HG02763 (cell line): ENCODE results near the gene TBCEL.
A peak's percentile ranks its signal among the peaks of the same experiment; 100 is the strongest.
"Not testable (repeated sequence)": the region's sequence is repeated elsewhere in the genome, so short reads cannot be mapped to it uniquely, and the experiment has no call there.

Source experiments
- ATAC-seq: cut with Tn5 transposase; IDR thresholded peaks from one replicate; pipeline ENCODE4 v1.9.1; 2021; ENCODE audit warnings: mild to moderate bottlenecking, moderate library complexity; ENCODE audit not compliant: unreplicated experiment

The TBCEL gene, protein sequence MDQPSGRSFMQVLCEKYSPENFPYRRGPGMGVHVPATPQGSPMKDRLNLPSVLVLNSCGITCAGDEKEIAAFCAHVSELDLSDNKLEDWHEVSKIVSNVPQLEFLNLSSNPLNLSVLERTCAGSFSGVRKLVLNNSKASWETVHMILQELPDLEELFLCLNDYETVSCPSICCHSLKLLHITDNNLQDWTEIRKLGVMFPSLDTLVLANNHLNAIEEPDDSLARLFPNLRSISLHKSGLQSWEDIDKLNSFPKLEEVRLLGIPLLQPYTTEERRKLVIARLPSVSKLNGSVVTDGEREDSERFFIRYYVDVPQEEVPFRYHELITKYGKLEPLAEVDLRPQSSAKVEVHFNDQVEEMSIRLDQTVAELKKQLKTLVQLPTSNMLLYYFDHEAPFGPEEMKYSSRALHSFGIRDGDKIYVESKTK

DNA sequence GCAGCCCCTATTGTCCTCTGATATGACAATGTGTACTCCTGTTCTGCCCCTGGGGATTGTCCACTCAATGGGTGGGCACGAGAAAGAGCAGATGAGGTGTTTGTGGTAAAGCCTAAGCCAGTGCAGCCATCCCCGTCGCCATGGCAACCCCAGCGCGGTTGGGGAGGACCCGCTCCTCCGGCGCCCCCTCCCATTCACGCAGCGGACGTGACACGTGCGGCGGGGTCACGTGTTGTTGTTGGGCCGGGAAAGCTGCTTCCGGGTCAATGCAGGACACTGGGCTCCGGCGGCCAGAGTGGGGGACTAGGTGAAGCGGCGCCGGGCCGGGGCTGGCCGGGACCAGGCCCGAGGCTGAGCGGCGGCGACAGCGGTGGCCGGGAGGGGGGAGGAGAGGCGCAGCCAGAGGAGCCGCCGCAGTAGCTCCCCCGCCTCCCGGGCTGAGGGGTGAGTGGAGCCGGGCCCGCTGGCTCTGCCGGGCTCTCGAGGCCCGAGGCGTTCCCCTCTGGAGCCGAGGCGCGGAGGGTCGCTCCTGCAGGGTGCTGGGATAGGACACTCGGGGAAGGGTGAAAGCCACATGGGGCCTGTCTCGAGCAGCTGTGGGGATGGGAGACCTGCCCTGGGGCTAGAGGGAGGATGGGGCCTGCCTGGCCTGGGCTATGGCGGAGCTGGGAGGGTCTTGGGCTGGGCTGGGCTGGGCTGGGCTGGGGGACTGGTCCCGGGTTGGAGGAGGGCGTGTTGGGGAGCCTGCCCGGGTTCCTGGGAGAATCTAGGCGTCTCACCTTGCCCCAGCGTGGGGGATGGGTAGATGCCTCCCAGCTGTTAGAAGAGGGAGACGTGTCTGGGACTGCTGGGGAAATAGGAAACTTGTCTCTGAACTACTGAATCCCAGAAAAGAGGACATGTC lies at the start of gene TBCEL:
Gene TBCEL (plus strand): TSS at position 255 of the 904 bp plus-strand sequence. CDS start 21,589 bp downstream, outside the sequence.
- peak; percentile 93 for ATAC-seq

DNA sequence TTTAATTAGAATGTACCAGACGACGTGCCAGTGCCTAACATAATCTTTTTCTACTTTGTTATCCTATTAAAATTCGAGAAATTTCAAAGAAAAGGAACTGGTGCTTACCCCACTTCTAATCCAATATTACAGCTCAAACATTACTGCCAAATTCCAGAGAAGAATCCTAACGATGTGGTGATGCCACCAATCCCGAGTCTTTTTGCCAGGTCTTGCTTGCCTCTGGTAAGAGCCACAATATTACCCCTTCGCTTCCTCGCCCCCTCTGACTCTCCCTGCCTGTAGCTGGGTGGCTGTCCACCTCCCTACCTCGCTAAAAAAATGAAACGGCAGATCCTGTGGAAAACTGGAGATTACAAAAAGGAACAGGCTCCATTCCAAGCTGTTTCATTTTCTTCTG lies 49.4 kb upstream of the TBCEL start:
- ATAC-seq = no peak

DNA sequence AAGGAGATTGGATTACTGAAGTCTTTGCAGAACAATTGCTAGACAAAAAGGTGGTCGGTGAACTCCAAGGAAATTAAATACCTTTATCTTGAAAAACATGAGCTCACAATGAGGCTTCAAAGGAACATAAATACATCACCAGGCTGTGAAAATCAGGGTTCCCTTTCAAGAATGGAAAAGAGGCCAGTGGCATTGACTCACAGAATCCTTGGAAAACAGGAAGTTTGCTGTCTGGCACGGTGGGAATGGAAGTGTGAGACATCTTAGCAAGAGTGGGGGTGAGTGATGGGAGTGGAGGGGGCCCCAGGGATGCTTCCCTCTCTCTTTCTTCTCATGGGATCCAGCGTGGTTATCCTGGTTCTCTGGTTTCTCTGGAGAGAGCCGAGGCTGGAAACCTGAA lies 48.9 kb upstream of the TBCEL start:
- no peak for ATAC-seq

DNA sequence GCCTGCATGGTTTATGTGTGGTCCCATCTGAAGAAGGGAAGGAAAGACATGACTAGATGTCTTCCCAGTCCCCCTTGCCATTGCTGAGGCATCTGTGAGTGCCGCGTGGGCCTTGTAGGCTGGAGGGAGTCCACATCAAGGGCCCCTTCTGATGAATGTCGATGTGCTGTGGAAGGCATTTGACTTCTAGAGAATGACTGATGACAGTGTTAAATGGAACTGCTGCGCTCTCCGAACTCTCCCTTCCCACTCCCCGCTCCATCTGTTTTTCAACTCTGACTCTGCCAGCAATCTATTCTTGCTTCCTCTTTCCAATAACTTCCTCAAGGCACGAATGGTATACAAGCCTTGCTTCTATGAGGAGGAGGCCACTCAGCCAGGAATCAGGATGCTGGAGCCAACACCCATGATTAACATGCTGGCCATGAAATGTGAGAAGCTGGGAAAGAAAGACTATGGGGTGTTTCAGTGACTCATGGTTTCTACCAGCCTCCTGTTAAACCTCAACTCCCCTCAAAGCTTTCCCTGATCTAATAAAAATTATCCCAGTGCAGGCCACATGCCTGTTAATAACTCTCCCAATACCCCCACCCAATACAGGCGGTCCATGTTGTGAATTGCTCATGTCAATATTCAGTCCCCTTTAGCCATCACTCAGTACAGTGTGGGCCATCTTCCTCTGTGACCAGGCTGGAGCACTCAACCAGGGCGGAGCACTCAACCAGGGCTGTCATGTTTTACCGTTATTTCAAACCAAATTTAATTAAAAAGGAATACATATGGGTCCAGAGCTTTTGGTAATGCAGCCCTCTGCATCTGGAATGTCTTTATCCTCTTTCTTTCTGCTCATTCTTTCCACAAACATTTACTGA lies 46.4 kb upstream of the TBCEL start:
- no peak for ATAC-seq

DNA sequence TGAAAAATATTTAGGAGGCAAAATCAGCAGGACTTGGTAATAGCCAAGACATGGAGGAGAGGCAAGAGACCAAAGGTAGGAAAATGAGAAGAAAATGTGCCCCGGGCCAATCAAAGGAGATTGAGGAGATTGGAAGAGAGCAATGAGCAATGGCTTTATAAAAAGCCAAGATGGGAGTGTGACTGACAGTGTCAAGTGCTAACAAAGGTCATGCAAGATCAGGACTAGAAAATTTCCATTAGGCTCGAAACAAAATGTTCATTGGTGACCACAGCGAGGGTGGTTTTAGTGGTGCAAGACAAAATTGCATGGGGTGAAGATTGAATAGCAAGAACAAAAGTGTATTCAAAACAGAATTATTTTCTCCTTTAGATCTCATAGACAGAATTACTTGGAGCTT lies 45.2 kb upstream of the TBCEL start:
- ATAC-seq = no peak

DNA sequence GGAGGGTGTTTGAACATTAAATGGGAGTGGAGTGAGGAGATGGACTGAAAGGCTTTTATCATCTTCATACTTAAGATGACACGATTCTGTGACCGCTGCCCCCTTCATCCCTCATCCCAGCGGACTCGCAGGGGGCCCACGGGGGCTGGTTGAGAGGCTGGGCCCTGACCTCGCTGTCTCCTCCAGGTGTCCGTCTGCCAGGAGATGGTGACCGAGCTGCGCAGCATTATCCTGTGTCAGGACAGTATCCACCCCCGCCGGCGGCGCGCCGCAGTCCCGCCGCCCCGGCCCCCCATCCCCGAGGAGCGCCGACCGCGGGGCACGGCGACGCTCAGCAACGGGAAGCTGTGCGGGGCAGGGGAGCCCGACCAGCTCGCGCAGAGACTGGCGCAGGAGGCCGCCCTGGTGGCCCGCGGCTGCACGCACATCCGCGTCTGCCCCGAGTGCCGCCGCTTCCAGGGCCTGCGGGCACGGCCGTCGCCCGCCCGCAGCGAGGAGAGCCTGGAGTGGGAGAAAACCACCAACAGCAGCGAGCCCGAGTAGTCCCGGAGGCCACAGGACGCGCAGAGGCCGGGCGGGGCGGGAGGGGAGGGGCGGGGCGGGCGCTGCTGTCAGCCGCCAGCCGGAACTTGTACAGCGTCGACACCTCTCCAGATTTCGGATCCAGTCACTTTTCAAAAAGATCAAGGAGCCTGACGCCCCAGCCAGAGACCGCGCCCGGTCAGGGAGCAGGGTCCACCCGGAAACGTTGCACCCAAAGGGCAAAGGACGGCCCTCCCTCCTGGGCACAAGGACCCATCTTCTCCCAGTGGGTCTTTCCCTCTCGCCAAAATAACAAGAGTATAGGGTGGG lies 38.0 kb upstream of the TBCEL start:
- no peak for ATAC-seq

DNA sequence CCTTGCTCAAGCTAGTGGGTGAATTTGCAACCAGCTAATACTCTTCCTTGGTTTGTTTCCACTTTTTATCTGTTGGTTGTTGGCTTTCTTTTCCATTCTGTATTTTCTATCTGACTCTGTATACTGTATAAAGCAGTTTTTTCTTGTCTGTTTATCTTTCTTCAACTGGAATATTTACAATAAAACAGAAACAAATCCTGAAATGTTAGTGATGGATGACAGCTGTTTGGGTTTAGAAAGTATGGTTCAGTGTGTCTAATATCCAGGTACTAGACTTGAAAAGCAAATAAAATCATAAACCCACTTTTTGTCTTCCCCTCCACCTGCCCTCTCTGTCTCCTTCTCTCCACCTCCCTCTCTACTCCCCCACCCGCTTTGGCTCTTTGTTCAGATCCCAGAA lies 35.3 kb upstream of the TBCEL start:
- ATAC-seq = no peak

DNA sequence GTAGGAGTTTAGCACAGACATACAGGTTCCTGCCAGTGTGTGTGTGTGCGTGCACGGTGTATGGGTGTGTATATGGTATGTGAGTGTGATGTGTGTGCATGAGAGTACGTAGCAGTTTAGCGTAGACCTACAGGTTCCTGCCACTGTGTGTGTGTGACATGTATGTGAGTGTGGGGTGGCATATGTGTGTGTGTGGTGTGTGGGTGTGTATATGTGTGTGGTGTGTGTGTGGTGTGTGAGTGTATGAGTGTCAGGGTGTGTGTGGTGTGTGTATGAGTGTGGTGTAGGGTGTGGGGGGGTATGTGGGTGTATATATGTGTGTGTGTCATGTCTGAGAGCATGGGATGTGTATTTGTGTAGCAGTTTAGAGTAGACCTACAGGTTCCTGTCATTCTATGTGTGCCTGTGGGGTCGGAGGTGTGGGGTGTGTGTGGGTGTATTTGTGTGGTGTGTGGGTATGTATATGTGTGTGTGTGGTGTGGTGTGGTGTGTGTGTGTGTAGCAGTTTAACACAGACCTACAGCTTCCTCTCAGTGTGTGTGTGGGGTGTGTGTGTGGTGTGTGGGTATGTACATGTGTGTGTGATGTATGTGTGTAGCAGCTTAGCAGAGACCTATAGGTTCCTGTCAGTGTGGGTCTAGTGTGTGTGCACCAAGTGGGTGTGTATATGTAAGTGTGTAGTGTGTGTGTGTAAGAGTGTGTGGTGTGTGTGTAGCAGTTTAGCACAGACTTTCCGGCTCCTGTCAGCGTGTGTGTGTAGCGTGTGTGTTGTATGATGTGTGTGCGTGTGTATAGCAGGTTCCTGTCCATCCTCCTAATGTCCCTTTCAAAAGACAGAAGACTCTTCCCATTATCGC lies 31.8 kb upstream of the TBCEL start:
- no peak for ATAC-seq

DNA sequence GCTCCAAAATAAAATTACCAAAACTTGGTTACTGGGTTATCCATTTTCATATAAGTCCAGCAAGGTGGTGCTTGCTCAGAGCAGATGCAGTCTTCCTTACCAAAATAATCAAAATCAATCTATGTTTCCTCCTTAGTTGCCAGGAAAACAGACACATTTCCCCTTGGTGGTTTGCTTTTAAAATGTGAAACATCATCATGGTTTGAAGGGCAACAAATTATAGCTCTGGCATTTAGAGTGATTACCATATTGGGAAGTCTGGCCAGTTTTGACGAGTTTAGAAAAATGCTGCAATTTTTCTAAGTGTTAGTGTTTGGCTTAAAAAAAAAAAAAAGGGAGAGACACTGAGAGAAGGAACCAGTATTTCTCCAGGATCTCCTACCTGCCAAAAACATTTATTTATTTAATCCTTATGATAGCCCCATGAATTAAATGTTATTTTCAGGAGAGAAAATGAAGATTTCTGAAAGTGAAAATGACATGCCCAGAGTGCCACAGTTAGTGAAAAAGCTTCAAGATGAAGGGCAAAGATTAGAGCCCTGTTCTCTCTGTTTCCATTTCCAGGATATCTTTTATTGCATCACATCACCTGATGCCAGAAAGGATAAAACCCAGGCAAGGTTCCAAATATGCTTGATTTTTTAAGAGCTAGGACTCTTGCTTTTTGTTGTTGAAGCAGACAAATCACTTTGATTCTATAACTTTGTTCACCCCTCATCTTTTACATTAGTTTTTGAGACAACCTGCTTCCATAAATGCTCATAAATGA lies 29.6 kb upstream of the TBCEL start:
- no peak for ATAC-seq

DNA sequence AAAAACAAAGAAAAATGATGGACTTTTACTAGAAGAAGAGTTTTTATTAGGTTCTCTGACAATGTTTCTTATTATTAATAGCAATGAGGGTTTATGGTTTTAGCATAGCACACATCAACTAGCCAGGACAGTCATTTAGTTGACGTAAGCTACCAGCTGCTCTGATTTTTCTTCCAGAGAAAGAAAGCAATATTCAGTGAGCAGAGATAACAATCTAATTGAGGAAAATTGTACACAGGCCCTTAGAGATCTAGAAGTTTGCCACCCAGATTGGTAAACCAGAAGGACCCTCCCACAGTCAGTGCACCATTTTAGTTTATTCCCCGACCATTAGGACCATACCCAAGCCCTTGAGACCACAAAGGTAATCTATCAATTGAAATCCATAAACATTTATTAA lies 28.7 kb upstream of the TBCEL start:
- ATAC-seq = no peak

DNA sequence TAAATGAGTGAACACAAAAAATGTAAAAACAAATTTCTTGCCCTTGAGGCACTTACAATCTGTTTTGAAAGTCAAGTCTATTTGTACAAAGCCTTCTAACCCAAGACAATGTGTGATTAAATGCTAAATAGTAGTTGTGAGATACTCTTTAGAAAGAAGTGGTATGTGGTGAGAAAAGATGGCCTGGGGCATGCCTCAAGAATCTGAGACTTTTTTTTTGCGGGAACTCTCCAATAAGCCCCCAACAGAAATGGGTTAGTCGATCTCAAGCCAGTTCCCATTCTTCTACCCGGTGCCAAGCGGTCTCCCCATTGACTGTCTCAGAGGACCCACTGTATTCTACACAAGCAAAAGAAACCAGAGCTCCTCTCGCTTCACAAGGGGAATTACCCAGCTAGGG lies 26.9 kb upstream of the TBCEL start:
- no peak for ATAC-seq

DNA sequence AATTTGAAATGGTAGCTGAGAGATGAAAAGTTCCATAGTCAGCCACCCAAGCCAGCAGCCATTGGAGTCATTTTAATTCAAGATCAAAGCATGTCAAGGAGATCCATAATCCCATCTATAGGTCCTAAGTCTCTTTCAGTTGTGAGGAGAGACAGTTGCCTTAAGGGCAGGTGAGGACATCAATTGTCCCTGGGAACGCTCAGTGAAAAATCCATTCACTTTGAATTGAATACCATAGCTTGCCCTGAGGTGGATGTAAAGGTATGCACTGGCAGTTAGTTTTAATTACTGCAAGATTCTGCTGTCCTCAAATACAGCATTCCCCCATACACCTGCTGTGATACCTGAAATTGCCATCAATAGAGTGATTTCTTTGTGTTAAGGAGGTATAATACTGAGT lies 25.3 kb upstream of the TBCEL start:
- no peak for ATAC-seq

DNA sequence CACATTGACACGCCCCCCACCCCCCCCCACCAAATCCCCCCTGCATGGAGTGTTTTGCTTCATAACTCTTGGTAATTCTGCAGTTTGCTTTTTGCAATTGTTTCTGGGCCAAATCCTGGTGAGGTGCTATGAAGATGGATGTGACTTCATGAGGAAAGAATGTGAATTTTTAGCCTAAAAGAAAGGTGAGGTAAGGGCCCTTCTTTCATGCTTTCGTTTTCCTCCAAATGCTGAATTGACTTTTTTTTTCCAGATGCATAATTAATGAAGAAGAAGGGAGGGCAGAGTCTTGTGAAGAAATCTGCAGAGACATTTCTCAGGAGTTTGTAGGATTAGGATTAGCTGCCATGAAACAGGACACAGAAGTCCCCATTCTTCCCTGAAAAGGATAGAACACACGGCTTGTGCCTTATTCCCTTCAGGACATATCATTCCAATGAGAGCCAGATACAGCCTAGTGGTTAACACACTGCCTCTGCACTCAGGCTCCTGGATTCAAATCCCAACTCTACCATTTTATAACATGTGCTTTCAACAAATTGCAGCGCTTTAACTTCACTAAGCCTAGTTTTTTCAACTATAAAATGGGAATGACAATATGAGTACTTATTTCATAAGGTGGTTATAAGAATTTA lies 19.6 kb upstream of the TBCEL start:
- ATAC-seq = no peak

DNA sequence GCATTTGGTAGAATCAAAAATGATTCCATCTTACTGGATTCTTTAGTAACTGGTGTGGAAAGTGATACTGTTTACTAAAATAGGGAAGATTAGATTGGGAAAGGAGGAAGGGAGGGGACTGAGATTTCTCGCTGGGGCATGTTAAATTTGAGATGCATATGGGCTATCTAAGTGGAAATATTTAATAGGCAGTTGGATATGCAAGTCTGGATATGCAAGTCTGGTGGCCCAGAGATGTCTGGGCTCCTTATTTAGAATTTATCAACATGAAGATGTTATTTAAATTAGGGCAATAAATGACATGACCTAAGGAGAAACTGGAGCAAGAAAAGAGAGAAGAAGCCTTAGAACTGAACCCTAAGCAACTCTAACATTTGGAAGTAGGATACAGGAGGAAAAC lies 17.0 kb upstream of the TBCEL start:
- no peak for ATAC-seq

DNA sequence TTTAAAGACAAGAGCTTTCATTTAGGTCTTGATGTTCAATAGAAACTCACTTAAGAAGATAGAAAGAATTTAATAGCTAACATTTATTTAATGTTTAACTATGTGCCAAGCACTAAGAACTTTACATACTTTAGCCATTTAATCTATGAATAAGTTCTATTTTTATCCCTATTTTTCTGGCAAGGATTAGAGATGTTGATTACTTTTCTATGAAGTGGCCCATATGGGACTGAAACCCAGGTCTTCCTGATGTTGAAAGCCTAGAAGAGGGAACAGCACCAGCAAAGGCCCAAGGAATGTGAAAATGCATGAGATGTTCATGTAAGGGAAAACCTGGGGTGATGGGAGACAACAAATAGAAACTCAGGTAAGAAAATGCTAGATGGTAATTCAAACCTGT lies 15.4 kb upstream of the TBCEL start:
- no peak for ATAC-seq

DNA sequence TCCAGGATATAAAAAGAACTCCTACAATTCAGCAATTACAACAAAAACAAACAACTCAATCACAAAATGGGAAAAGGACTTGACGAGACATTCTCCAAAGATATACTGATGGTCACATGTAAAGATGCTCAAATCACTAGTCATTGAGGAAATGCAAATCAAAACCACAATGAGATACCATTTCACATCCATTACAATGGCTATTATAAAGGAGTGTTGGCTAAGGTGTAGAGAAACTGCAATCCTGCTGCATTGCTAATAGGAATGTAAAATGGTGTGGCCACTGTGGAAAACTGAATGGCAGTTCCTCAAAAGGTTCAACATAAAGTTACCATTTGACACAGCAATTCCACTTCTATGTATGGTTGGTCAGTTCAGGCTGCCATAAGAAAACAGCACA lies 11.8 kb upstream of the TBCEL start:
- ATAC-seq = no peak

DNA sequence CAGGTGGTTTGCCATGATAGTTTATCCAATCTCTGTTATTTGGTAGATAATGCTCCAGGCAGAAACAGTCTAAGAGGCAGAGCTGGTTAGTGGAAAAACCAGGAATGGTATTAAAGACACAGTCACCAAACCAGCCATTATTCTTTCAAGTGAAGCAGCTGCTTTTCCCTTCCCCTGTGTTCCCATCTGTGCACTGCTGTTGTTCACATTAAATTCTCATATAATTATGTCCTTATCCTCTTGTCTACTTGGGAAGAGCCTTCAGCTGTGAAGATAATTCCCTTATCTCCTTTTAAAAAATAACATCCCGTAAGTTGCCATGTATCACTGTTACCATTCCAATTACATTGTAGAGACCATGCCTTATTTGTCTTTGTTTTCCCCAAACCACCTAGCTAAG lies 5.2 kb upstream of the TBCEL start:
- ATAC-seq = no peak

DNA sequence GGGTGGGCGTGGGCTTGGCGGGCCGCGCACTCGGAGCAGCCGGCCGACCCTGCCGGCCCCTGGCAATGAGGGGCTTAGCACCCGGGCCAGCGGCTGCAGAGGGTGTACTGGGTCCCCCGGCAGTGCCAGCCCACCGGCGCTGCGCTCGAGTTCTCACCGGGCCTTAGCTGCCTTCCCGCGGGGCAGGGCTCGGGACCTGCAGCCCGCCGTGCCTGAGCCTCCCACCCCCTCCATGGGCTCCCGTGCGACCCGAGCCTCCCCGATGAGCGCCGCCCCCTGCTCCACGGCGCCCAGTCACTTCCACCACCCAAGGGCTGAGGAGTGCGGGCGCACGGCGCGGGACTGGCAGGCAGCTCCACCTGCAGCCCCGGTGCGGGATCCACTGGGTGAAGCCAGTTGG lies 2.2 kb upstream of the TBCEL start:
- not testable (repeated sequence) for ATAC-seq
